ENCODE results near the gene CSKMT.
A peak's percentile ranks its signal among the peaks of the same experiment; 100 is the strongest.

DNA sequence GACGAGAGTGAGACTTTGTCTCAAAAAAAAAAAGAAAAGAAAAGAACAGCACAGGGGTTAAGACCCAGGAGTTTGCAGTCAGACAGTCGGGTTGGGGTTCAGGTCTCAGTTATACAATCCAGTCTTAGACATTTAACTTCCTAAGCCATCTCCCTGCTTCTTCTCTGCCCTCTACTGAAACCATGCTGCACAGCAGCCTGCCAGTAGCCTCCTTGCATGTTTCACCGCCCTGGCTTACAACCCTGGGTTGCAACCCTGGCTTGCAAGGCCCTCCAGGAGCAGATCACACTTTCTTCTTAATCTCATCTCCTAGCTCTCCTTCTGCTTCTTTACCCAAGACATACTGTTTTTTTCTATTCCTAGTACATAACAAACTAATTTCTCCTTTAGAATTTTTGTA is 37.4 kb upstream of the CSKMT start:
- TF ChIP-seq, protein P1, sequence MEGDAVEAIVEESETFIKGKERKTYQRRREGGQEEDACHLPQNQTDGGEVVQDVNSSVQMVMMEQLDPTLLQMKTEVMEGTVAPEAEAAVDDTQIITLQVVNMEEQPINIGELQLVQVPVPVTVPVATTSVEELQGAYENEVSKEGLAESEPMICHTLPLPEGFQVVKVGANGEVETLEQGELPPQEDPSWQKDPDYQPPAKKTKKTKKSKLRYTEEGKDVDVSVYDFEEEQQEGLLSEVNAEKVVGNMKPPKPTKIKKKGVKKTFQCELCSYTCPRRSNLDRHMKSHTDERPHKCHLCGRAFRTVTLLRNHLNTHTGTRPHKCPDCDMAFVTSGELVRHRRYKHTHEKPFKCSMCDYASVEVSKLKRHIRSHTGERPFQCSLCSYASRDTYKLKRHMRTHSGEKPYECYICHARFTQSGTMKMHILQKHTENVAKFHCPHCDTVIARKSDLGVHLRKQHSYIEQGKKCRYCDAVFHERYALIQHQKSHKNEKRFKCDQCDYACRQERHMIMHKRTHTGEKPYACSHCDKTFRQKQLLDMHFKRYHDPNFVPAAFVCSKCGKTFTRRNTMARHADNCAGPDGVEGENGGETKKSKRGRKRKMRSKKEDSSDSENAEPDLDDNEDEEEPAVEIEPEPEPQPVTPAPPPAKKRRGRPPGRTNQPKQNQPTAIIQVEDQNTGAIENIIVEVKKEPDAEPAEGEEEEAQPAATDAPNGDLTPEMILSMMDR (IDR thresholded peaks at IDR 0.05): peak in 1 of 6 experiments; percentile 20
- no peak for TF ChIP-seq POLR2A (IDR thresholded peaks at IDR 0.05)

All from esophagus squamous epithelium (tissue), 4 donors.